ENCODE measurements around the gene PDCD1.
"Not testable (repeated sequence)": the region's sequence is repeated elsewhere in the genome, so short reads cannot be mapped to it uniquely, and the experiment has no call there.

The PDCD1 gene

GRCh38 chr2:241822264-241822623 is 36.5 kb downstream of the PDCD1 start:
- no peak for DNase-seq

GRCh38 chr2:241821460-241822263 is 37.0 kb downstream of the PDCD1 start:
- peak; percentile 60 for DNase-seq

- peak; percentile 54 for DNase-seq
These were observed 37.9 kb downstream of the PDCD1 start for GRCh38 chr2:241820625-241821384.

GRCh38 chr2:241819947-241820624 is 38.6 kb downstream of the PDCD1 start:
- peak; percentile 33 for DNase-seq

- no peak for DNase-seq
These were observed 39.8 kb downstream of the PDCD1 start for GRCh38 chr2:241818943-241819270.

- peak; percentile 49 for DNase-seq
These were observed 40.3 kb downstream of the PDCD1 start for GRCh38 chr2:241818229-241818942.

GRCh38 chr2:241817821-241818215 is 40.9 kb downstream of the PDCD1 start:
- DNase-seq = not testable (repeated sequence)

GRCh38 chr2:241817126-241817820 is 41.4 kb downstream of the PDCD1 start:
- peak; percentile 57 for DNase-seq

- DNase-seq = peak; percentile 48
These were observed 42.1 kb downstream of the PDCD1 start for GRCh38 chr2:241816431-241817121.

GRCh38 chr2:241815477-241816430 is 42.9 kb downstream of the PDCD1 start:
- DNase-seq = peak; percentile 51

- peak; percentile 50 for DNase-seq
These were observed 43.8 kb downstream of the PDCD1 start for GRCh38 chr2:241814643-241815476.

GRCh38 chr2:241814393-241814642 is 44.4 kb downstream of the PDCD1 start:
- no peak for DNase-seq

GRCh38 chr2:241813644-241814392 is 44.9 kb downstream of the PDCD1 start:
- no peak for DNase-seq

GRCh38 chr2:241812730-241813643 is 45.7 kb downstream of the PDCD1 start:
- DNase-seq = peak; percentile 55

- DNase-seq = peak; percentile 55
These were observed 46.6 kb downstream of the PDCD1 start for GRCh38 chr2:241811952-241812729.

GRCh38 chr2:241811201-241811951 is 47.3 kb downstream of the PDCD1 start:
- no peak for DNase-seq
